ENCODE data around the gene CNOT2.

The CNOT2 gene

GRCh38 chr12:70355972-70356371, 112.7 kb downstream of the CNOT2 start:
- TF ChIP-seq CTCF (IDR thresholded peaks at IDR 0.05; ENCODE audit: insufficient read depth, missing control alignments), result no peak

GRCh38 chr12:70359458-70360197, 116.4 kb downstream of the CNOT2 start:
- DNase-seq (ENCODE audit: insufficient read length, low spot score), result no peak
- no peak for TF ChIP-seq CTCF (IDR thresholded peaks at IDR 0.05; ENCODE audit: insufficient read depth, missing control alignments)
- FAIRE-seq, result no peak

More at GRCh38 chr12:70355972-70356371, 112.7 kb downstream of the CNOT2 start:
- DNase-seq (ENCODE audit: insufficient read length, low spot score), result no peak
- no peak for FAIRE-seq

- FAIRE-seq (no peak), DNase-seq (ENCODE audit: insufficient read length, low spot score) (no peak)
Observed at GRCh38 chr12:70360218-70360617, 117.0 kb downstream of the CNOT2 start.

GRCh38 chr12:70364695-70365397, 121.6 kb downstream of the CNOT2 start:
- DNase-seq (ENCODE audit: insufficient read length, low spot score) (no peak), FAIRE-seq (peak; percentile 44)
- no peak for TF ChIP-seq CTCF (IDR thresholded peaks at IDR 0.05; ENCODE audit: insufficient read depth, missing control alignments)

More at GRCh38 chr12:70360218-70360617, 117.0 kb downstream of the CNOT2 start:
- TF ChIP-seq CTCF (IDR thresholded peaks at IDR 0.05; ENCODE audit: insufficient read depth, missing control alignments), result no peak

DNA sequence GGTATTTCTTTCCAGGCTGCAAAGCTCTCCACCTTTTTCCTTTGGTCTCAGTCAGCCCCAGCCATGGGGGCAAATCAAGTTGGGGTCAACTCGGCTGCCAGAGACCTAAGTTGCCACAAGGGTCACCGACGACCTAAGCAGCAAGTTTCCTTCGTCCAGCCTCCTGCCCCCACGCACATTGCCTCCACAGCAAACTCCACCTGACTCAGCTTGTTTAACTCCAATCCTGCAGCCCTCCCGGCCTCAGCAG, 122.1 kb downstream of the CNOT2 start:
- DNase-seq (ENCODE audit: insufficient read length, low spot score) (no peak), FAIRE-seq (no peak)
- no peak for TF ChIP-seq CTCF (IDR thresholded peaks at IDR 0.05; ENCODE audit: insufficient read depth, missing control alignments)

DNA sequence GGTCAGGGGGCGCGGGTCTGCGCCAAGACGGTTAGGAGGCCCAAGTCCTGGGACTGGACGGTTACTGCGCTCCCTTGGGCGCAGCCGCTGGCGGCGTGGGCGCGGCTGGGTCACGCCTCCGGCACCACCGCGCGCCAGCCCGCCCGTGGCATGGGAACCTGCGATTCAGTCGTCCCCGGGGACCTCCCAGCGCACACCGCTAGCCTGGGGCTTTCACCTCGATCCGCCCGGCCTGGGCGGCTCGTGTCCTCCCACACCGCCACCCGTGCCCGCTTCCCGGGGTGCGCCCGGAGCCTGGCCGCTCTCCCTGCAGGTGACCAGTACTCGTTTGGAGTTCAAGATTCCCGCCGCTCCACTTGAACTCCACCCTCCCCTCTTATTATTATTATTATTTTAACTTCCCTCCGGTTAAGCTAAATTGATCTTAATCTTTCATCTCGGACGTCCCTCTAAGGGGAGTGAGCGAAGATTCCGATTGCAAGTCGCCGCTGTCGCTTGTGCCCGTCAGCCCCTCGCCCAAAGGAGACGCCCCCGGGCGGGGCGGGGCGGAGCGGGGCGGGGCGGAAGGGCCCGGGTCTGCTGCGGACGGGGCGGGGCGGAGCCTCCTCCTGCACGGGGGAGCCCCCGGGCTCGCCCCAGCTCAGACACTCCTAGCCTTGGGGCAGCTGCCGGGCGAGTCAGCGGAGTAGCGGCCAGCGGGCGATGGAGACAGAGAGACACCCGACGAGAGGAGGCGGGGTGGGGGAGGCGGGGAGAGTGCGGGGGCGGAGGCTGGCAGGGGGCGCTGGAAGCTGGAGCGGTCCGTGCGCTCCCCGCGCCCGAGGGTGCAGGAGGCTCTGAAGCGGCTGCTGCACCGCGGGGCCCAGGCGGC, 122.7 kb downstream of the CNOT2 start, which contains the start of gene KCNMB4:
Gene KCNMB4 (plus strand): TSS at position 643 of the 871 bp plus-strand sequence. CDS start 445 bp downstream, outside the sequence.
- no peak for TF ChIP-seq CTCF (IDR thresholded peaks at IDR 0.05; ENCODE audit: insufficient read depth, missing control alignments)
- DNase-seq (ENCODE audit: insufficient read length, low spot score), result peak; percentile 27
- no peak for FAIRE-seq
